ENCODE measurements around the gene SLAMF1.

- TF ChIP-seq RAD21 (IDR thresholded peaks at IDR 0.05) = peak; percentile 5 to 13
- no peak for TF ChIP-seq REST (IDR thresholded peaks at IDR 0.05)
- no peak for TF ChIP-seq CTCF (IDR thresholded peaks at IDR 0.05; ENCODE audit: low read depth, low read length, missing input control)
- no peak for TF ChIP-seq JUND (IDR thresholded peaks at IDR 0.05)
- no peak for TF ChIP-seq ATF3 (IDR thresholded peaks at IDR 0.05)
- no peak for TF ChIP-seq TAF1 (conservative IDR thresholded peaks at IDR 0.05)
- TF ChIP-seq MAX (IDR thresholded peaks at IDR 0.05) = no peak
Observed at GRCh38 chr1:160638926-160639325, 7.9 kb downstream of the SLAMF1 start.
